H1 (cell line): ENCODE data around the gene GPR37. TPM values are rescaled to one million over a fixed set of nuclear protein-coding genes. Genes with fewer than 3 reads are reported as not detected.

Source experiments
- polyA plus RNA-seq, 7 experiments: library from polyadenylated mRNA; depleted of rRNA in 3 of 7; stranded (reverse) in 5 of 7; unstranded in 2 of 7; fragments of >200 nt in 5 of 7; fragments of 200-250 nt in 2 of 7; gene quantifications; 1 replicate in 5 of 7; 2 replicates in 1 of 7; 4 replicates in 1 of 7; pipeline versions ENCODE4 v1.2.1 to v1.2.3, GENCODE V29; 2011 to 2013; ENCODE audit warnings: missing spikeins in 2 of 7, mixed read lengths in 2 of 7
- total RNA-seq: library from RNA; stranded (reverse); fragmentation: NEBNext Ultra II Directional; extraction: Animal tissue kit (Norgen Biotek cat#: 25700); gene quantifications from 2 replicates; pipeline ENCODE4 v1.2.1, GENCODE V29; 2021
- TF ChIP-seq, protein P1 (sequence below): IDR thresholded peaks from 2 replicates; pipeline ENCODE4 v1.6.1; 2012; ENCODE audit warnings: inconsistent platforms
- TF ChIP-seq, protein P2 (sequence below): IDR thresholded peaks from 2 replicates; pipeline ENCODE4 v1.6.1; 2012; ENCODE audit warnings: low read length, inconsistent platforms

Gene GPR37
- total and polyA plus RNA-seq, 2 of the 8 experiments (the other 6 are each of a cell fraction or from before 2014, with no cell fraction given), result 1.5 to 17.4 TPM

DNA sequence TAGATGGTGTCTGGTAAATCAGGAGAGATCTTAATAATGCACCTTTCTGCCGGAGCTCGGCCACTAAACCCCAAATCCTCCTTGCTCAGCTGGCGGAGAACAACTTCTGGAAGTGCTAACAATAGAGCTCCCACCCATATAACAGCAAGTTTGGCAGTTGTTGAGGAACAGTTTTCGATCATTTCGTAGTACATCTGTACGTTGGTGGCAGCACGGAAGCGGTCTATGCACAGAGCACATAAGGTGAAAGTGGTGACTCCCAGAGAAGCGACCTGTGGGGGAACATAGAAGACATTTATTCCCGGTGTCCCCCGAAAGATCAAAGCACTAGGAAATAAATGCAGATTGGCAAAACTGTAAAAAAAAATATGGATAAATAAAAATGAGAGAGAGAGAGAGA lies 18.5 kb downstream of the GPR37 start (continued):
- TF ChIP-seq, protein P1, sequence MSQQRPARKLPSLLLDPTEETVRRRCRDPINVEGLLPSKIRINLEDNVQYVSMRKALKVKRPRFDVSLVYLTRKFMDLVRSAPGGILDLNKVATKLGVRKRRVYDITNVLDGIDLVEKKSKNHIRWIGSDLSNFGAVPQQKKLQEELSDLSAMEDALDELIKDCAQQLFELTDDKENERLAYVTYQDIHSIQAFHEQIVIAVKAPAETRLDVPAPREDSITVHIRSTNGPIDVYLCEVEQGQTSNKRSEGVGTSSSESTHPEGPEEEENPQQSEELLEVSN, result no peak
- TF ChIP-seq, protein P2, sequence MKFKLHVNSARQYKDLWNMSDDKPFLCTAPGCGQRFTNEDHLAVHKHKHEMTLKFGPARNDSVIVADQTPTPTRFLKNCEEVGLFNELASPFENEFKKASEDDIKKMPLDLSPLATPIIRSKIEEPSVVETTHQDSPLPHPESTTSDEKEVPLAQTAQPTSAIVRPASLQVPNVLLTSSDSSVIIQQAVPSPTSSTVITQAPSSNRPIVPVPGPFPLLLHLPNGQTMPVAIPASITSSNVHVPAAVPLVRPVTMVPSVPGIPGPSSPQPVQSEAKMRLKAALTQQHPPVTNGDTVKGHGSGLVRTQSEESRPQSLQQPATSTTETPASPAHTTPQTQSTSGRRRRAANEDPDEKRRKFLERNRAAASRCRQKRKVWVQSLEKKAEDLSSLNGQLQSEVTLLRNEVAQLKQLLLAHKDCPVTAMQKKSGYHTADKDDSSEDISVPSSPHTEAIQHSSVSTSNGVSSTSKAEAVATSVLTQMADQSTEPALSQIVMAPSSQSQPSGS, result no peak
